Measurements from ENCODE around the gene TRAF1.

Gene TRAF1

DNA sequence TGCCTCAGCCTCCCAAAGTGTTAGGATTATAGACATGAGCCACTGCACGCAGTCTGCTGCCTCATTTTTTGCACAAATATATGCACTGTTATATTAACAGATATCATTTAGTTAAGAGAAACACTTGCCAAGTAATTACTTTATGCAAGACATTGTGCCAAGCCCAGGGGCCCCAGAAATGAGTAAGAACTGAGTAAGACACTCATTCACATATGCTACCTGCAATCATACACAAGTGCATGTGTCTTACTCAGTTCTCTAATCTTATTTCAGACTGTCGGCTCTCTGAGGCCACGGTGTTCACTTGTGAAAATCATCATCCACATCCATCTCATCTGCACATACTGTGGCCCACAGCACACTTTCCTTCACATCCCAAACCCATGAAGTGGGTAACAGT, 16.0 kb downstream of the TRAF1 start:
- DNase-seq (ENCODE audit: low spot score) = no peak

DNA sequence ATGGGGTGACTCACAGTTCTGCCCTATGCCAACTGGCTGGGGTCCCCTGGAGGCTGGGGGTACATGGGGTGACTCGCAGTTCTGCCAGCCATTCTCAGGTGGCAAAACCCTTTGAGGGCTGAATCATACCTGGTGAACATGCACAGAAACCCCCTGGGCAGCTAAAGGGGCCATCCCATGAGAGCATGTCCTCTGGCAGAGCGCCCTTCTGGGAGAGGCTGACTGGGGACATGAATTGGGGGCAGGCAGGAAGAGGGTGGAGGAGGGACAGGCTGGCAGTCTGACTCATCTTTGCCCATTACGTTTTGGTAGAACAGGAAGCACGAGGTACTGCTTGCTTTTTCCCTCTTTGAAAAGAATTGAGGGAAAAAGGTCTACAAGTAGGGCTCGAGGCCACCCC, 16.7 kb downstream of the TRAF1 start:
- DNase-seq (ENCODE audit: low spot score) = no peak

DNA sequence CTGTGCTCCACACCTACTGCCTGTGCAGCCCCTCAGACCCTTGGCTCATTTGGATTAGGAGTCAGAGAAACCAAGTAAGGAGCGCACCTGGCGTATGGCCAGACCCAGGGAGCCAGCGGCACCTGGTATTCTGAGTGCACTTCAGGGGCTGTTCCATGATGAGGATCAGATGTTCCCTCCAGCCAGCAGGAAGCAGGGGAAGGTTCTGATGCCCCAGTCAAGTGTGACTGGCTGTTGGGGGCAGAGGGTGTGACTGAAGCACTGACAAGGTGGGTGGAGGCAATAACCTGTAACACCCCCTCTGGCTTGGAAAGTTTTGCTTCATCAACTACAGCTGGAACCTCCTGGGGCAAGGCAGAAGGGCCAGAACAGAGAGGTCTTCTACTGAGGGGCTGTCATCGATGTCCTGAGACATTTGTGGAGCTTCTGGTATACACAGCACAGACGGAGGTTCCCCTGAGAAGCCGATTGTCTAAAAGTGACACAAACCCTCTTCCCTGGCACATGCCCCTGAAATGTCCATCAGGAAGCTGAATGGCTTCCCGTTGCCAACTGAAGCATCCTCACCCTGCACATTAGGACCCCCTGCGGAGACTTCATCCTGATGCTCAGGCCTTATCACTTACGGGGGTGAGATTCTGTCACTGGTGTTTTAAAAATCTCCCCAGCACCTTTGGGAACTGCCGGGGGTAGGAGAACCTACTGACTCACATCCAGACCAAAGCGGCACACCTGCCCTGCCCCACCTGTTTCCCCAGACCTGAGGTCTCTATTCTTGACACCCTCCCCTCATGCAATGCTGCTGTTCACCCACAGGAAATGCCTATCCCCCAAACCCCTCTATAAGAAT, 21.1 kb downstream of the TRAF1 start:
- DNase-seq (ENCODE audit: low spot score) = no peak

DNA sequence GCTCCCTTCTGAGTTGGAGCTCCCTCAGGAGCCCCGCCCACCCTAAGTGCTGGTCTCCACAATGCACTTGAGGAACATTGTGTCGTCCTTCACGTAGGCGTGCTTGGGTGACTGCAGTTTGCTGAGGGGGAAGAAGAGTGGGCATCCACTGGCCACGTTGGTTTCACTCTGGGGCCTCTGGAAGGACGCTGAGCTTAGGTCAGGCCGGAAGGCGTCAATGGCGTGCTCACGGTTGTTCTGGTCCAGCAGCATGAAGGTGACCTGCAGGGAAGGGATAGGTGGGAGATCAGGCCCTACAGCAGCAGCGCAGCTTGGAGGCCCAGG, 21.7 kb downstream of the TRAF1 start:
- no peak for DNase-seq (ENCODE audit: low spot score)

DNA sequence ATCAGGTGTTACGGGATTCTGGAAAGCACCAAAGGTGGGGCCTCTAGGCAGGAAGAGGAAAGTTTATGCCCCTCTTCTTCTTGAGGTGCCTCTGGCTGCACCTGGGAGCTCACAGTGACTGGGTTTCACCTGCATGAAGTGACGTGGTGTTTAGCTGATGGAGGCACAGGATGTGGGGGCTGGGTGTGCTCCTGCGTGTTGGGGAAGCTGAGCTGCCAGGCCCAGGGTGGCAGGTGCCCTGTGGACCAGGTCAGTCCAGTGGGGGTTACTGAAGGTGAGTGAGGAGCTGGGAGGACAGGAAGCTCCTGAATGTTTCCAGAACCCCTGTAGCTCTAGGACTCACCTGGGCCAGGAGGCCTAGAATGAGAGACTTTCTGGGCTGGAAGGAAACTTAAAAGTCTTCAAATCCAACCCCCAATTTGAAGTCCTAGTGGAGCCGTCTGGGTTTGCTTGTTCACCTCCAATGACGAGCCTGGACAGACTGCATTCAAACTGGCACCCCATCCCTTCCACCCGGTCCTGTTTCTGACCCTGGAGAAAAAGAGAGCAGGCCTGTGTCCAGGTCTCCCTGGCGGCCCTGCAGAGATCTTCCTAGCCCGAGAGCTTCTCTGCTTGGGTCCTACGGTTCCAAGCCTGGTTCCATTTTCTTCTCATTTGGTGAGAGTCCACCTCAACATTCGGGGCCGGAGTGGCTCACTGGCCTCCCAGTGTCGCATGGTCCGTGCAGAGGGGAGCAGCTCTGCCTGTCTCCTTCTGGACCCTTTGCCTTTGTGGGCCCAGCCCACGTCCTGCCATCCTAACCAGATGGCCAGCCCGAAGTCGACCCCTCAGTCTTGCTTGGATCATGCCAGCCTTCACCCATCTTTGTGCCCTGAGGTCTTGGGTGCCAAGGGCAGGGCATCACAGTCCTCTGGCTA, 22.3 kb downstream of the TRAF1 start:
- no peak for DNase-seq (ENCODE audit: low spot score)

DNA sequence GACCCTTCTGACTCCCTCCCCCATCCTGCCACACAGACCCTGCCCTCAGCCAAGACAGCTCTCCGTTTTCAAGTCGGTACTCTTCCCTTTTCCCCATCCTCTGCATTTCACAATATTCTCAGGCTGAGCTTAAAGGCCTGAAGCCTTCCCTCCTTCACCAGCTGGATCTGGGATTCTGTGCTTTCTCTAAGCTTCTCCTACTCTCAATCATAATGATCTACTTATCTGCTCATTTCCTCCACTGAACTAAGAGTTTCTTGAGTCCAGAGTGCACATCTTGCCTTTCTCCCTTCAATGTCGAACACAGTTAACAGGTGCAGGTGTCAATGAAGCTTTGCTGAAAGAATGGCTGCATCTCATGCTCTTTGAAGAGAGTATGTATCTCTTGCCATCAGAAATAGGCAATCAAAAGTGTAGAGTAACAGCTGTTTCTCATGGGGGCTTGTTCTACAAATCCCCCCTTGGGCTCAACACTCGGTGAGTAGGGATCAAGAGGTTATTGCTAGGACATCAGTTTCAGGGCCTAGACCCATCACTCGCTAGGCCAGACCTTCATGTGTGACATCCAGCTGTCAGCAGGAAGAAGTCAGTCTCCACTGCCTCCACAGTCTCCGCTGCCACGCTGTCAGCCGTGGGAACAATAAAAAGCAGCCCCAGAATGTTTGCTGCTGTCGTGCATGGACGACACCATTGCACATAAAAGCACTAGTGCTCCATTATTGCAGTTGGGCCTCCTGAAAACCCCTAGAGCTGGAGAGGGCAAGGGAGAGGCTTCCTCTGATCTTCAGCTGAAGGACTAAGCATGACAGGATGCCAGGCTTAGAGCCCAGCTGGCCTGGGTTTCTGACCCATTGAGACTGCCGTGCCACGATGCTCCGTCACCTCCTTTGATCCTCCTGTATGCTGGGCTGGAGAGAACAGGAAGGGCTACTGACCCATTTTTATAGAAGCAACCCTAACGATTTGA, 23.7 kb downstream of the TRAF1 start:
- DNase-seq (ENCODE audit: low spot score) = no peak

DNA sequence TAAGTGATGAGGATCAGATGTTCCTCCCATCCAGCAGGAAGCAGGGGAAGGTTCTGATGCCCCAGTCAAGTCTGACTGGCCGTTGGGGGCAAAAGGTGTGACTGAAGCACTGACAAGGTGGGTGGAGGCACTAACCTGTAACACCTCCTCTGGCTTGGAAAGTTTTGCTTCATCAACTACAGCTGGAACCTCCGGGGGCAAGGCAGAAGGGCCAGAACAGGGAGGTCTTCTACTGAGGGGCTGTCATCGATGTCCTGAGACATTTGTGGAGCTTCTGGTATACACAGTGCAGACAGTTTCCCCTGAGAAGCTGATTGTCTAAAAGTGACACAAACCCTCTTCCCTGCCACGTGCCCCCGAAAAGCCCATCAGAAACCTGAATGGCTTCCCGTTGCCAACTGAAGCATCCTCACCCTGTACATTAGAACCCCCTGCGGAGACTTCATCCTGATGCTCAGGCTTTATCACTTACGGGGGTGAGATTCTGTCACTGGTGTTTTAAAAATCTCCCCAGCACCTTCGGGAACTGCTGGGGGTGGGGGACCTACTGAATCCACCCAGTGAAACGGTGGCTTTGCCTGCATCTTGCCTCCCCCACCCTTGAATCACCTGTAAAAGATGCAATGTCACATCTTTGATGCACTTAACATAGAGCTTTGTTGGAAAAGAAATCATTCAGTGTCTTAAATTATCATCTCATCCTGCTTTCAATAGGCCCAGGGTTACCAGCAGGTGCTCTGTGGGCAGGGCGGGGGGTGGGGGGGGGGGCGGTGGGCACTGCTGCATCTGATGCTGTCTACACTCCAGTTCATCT, 24.6 kb downstream of the TRAF1 start:
- no peak for DNase-seq (ENCODE audit: low spot score)

DNA sequence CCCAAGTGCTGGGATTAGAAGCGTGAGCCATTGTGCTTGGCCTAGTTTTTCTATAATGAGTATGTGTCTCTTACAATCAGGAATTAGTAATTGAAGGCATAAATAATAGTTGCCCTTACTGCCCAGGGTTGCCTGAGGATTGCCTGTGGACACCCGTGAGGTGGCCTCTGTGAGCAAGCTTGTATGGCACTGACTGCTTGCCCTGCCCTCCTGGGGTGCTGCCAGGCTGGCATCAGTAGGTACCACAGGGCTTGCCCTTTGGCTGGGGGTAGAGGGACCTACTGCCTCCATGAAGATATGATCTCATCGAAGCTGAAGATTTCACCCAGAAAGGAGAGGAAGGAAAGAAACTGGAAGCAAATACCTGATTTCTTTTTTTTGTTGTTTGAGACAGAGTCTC, 25.8 kb downstream of the TRAF1 start:
- DNase-seq (ENCODE audit: low spot score) = no peak

DNA sequence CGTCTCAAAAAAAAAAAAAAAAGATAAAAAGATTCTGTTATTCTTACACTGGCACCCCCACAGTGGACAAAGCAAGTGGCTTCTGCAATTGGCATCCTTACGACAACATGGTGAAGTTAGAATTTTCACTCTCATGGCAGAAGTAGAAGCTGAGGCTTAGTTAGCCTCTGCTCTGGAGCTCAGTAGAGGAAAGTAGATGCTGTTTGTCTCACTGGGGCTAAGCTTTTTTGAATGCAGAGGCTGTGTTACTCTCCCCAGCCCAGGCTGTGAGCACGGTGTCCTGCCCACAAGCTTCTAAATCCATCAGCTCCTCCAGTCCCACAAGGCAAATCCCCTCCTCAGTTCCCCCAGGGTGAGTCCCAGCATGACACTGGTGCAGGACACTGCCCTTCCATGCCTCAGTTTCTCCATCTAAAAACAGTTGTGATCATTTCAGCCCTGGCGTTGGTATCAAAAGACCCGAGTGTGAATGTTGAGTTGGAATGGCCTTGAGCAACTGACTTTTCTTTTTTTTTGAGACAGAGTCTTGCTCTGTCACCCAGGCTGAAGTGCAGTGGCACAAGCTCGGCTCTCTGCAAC, 27.0 kb downstream of the TRAF1 start:
- DNase-seq (ENCODE audit: low spot score) = no peak

DNA sequence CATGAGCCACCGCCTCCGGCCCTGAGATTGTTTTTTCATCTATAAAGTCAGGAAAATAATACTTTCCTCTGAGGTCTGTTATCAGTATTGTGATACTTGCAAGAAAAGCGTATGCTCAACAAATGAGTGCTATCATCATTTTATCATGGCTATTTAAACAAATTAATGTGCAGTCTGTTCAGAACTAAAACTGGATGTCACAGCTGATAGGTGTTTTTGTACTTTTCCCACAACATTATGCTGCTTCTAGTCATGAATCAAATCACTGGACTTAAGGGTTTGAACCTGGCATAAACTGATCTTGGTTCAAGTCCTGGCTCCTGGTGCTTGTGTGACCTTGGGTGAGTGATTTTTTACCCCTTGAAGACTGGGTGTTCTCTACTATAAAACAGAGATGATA, 28.2 kb downstream of the TRAF1 start:
- DNase-seq (ENCODE audit: low spot score) = no peak

DNA sequence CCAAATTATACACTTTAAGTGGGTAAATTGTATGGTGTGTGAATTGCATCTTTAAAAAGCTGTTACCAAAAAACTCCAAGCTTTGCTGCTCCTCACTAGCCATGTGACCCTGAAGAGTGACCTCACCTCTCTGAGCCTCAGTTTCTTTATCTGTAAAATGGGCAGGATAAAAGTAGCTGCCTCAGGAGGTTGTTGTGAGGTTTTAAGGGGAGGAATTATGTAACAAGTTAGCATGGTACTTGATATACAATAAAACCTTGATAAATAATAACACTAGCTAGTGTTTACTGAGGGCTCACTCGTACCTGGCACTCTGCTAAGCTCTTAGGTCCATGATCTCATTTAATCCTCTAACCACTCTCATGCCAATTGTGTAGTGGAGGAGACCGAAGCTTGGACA, 30.6 kb downstream of the TRAF1 start:
- no peak for DNase-seq (ENCODE audit: low spot score)

DNA sequence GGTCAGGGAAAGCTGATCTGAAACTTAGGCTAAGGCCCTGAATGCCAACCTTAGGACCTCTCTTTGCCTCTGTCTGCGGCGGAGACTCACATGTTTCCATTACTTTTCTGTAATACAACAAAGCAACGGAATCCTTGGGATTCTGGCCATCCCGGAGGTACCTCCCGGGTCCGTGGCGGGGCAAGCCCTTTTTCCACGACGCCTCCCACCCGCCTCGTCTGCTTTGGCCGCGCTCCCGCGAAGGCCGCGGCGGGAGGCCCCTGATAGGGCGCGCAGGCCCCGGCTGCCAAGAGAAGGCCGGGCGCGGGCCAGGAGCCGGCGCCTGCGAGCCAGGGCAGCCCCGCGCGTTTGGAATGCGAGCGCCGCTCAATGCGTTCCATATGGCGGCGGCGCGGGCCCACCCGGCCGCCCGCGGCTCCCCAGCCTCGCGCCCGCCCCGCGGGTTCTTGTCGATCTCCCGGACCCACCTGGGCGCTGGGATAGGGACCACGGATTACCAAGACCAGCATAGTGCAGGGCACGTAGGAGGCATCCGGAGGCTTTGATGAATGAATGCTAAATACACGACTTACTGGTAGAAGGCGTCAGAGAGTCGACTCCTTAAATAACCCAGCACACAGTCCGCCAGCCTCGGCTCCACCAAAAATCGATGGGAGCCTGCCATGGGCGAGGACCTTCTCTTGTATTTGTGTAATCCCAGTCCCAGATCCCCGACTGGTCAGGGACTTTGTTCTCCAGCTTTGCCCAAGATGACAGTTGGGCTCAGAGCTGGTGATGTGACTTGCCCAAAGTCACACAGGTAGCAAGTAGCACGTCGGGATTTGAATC, 32.1 kb downstream of the TRAF1 start:
- peak; percentile 58 for DNase-seq (ENCODE audit: low spot score)

DNA sequence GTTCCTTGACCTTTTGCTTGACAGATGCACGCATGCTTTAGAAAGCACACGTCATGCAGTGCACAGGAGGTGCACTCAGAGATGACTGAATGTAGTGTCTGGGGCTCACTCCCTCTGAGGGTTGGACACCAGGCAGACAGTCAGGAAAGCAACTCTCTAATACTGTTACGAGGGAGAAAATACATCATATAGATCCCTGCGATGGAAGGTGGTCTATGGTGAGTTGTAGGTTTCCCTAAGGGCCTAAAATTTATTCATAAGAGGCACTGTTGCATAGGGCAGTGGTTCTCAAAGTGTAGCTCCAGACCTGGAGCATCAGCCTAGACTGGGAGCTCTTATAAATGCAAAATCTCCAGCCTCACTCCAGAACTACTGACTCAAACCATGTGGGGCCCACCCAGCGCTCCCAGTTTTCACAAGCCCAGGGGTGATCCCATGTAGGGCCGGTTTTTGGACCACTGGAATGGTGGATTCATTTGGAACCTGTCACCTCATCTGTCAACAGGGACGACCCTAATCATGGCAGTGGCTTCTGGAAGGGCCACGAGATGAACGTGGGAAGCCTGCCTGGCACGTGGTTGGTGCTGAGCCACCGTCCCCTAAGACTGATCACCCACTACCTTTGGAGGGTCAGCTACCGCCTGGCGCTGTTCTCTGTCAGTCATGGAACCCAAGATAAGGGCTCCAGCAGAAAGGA, 32.8 kb downstream of the TRAF1 start:
- no peak for DNase-seq (ENCODE audit: low spot score)

DNA sequence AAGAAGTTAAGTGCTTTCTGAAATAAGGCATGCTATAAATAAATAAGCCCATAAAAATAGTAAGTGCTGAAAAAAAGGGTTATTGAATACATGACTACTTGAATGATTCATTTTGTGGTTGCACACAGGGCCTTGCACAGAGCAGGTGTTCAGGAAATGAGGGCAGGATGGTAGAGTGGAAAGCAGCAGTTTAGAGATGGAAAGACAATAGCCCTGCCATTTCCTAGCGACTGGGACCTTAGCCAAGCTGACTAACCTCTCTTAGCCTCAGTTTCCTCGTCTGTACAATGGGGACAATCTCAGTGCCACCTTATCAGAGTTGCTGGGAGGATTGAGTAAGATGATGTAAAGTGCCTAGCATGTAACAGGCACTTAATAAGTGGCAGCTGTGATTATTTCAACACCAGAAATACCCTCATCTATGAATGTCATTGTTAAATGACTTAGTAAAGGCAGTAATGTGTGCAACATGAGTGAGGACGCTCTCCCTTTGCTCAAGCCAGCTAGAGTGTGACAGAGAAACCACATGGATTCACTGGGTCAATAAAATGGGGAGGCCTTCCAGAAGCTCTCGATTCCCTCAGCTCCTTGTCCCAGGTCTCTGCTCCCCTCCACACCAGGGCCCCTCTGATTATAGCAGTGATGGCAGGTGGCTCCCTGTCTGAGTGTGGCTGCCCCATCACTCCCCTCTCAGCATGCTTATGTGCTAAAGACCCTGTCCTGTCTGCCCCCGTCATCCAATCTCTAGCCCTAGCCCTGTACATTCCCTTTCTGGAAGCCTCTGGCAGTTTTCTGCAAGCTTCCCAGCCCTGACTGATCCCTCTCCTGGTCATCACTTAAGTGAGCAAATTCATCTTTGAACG, 33.6 kb downstream of the TRAF1 start:
- peak; percentile 52 for DNase-seq (ENCODE audit: low spot score)

DNA sequence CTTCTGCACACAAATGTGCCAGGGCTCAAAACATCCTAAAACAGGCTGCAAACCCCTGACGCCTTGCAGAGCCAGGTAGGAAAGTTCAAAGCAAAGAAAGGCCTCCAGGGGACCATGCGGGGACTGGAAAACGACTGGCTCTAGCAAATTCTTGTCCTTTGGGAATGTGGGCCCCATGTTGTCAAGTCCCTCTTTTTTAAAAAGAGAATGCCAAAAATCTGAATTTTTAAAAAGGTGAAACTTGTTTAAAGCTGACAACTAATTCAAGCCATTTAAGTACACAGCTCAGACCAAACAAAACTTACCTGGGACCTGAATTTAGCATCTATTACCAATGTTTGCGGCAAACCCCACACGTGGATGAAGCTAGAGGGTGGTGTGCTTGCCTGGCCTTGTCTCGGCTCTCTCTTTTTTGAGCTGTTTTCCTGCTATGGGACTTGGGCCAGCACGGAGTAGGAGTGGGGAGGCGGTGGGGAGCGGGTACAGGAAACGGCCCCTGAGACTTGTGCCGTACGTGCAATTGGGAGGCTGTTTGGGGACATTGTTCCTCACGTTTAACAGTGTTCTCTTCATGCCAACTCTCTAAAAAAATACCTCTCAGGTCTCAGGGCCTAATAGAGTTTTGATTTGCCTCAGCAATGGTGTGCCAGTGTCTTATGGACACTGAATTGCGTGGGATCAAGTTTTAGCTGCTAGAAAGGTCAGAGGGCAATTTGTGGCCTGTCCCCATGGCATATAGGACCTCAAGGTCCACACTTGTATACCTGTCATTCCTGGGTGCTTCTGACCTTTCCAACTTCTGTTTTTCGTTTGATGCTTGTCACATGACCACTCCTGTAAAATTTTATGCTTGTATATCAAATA, 34.5 kb downstream of the TRAF1 start:
- DNase-seq (ENCODE audit: low spot score) = no peak

DNA sequence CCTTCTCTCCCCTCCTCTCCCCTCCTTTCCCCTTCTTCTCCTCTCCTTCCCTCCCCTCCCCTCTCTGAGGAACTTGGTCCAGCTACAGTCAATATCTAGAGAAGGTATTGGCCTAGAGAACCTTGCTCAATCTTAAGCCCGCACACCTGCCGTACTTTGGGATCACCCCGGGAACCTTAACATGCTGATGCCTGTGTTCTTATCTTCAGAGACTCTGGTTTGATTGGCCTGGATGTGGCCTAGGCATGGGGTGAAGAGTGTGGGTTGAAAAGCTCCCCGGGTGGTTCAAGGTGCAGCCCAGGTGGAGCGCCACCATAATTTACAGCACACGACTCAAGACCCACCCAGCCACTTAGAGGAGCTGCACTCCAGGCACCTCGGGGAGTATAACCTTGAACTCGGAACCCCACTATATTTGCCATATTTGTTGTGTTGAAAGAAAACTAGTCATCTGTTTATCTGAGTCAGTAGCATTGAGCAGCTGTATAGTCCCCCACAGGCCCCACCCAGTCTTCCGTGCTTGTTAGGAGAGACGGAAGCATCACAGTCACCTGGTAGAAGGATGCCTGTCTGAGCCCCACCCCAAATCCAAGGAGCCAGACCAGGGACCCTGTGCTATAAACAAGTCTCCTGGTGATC, 35.2 kb downstream of the TRAF1 start:
- DNase-seq (ENCODE audit: low spot score) = no peak

All from AG08395 (cell line).